Measurements from ENCODE around the gene KRT6B.

Gene KRT6B

DNA sequence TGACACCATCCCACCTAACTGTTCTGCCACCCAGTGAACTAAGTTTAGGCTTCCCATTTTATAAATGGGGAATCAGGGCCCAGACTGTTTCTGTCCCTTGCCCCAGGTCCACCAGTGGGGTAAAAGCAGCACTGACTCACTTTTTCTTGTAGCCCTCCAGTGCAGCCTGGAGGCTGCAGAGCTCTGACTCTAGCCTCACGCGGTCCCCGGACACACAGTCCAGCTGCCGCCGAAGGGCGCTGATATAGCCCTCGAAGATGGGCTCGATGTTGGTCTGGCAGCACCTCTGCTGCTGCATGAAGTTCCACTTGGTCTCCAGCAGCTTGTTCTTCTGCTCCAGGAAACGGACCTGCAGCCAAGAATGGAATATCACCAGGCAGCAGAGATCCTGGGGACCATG, 48.4 kb downstream of the KRT6B start:
- no peaks in the 10 kb centered on the region for H3K9me3 ChIP-seq
- no peaks in the 10 kb centered on the region for H3K4me1 ChIP-seq
- H3K27ac ChIP-seq, result no peak overlapping the region
- H3K4me3 ChIP-seq, result no peak overlapping the region
- no peak overlapping the region for H3K9ac ChIP-seq
- TF ChIP-seq Cebpa-rat (IDR thresholded peaks at IDR 0.05), result no peak
- no peak overlapping the region for H3K4me2 ChIP-seq
- no peaks in the 10 kb centered on the region for H3K27me3 ChIP-seq
- no peaks in the 10 kb centered on the region for H3K36me3 ChIP-seq
- H4K20me1 ChIP-seq, result no peaks in the 10 kb centered on the region

DNA sequence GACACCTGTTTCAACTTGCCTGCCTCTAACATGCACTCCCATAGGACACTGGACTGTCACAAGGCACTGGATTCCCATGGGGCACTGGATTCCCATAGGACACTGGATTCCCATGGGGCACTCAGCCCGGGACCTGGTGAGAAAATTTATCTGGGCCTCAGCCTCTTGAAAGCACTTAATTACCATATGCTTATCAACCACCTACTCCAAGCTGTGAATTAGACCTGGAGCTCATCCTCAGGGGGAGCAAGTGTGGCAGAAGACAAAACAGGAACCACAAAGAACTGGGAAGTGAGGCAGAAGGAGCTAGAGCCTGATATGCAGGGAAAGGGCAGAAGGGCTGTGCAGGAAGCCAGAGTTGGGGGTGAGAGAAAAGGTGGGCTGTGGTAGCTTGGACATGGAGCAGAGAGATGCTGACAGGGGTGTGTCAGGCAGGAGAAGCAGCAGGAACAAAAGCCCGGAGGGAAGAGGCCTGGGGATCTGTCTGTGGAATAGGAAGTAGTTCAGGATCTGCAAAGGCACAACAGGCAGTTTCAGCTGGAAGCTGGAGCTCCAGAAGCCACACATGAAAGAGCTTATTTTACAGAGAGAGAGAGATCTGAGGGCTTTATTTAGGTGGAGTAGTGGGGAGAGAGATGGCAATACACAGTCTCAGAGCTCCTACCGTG, 48.9 kb downstream of the KRT6B start:
- Histone ChIP-seq H3K27ac (no peak overlapping the region), H3K9me3 (no peaks in the 10 kb centered on the region), H3K36me3 (no peaks in the 10 kb centered on the region), H3K4me3 (no peak overlapping the region), H3K4me2 (no peak overlapping the region), H3K4me1 (no peaks in the 10 kb centered on the region), H3K9ac (no peak overlapping the region), H3K27me3 (no peaks in the 10 kb centered on the region), H4K20me1 (no peaks in the 10 kb centered on the region)
- TF ChIP-seq Cebpa-rat (IDR thresholded peaks at IDR 0.05), result no peak

DNA sequence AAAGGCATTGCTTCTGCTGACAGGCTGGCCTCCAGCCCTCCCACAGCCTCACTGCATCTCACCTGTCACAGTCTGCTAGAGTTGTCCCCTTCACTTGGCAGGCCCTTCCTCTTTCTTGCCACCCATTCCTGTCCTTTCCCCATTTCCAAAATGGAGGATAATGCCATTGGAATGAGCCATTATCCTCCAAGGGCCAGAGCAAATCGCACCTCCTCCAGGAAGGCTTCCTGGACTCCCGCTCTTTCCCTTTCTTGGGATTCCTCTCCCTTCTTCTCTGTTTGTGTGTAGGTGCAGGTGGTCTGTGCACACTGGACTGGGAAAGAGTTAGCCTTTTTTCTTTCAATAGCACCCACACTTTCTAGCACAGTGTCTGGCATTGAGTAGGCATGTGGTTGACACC, 49.6 kb downstream of the KRT6B start:
- no peaks in the 10 kb centered on the region for H3K36me3 ChIP-seq
- no peaks in the 10 kb centered on the region for H4K20me1 ChIP-seq
- no peaks in the 10 kb centered on the region for H3K9me3 ChIP-seq
- no peak overlapping the region for H3K4me2 ChIP-seq
- H3K9ac ChIP-seq, result no peak overlapping the region
- H3K27ac ChIP-seq, result no peak overlapping the region
- no peak overlapping the region for H3K4me3 ChIP-seq
- TF ChIP-seq Cebpa-rat (IDR thresholded peaks at IDR 0.05), result no peak
- H3K4me1 ChIP-seq, result no peaks in the 10 kb centered on the region
- H3K27me3 ChIP-seq, result no peaks in the 10 kb centered on the region

DNA sequence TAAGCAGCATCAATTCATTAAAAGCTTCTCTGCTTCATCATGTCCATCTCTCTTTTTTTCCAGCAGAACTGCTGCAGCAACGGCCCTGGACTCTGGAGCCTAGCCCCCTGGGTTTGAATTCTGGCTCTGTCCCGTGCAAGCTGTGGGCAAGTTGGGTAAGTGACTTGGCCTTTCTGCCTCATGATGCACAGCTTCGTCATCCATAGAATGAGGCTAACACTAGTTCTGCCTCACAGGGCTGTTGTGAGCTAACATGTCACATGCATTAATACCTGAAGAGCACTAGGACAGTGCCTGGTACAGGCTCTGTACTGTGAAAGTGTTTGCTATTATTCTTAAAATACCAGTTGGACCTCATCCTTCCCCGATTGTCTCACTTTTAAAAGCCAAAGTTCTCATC, 50.0 kb downstream of the KRT6B start:
- no peaks in the 10 kb centered on the region for H3K27me3 ChIP-seq
- H3K4me1 ChIP-seq, result no peaks in the 10 kb centered on the region
- no peak for TF ChIP-seq Cebpa-rat (IDR thresholded peaks at IDR 0.05)
- H3K4me3 ChIP-seq, result no peak overlapping the region
- no peaks in the 10 kb centered on the region for H4K20me1 ChIP-seq
- no peak overlapping the region for H3K9ac ChIP-seq
- H3K36me3 ChIP-seq, result no peaks in the 10 kb centered on the region
- no peak overlapping the region for H3K27ac ChIP-seq
- H3K9me3 ChIP-seq, result no peaks in the 10 kb centered on the region
- H3K4me2 ChIP-seq, result no peak overlapping the region

DNA sequence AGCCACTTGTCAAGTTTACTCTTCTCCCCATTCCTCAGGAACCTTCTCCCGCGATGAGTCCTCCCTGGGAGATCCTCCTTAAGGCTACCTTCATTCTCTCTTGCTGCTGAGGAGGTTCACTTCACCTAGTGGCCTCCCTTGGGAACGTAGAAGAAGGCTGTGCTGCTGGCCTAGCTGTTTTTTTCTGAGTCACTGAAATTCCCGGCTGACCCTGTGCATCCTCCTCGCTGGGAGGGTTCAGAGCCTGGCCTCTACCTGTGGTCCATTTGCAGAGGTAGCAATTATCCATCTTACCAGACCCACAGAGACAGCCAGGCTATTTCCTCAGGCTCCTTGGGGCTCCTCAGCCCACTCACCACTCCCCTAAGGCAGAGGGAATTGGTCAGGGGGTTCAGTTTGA, 50.4 kb downstream of the KRT6B start:
- Histone ChIP-seq H3K27me3 (no peaks in the 10 kb centered on the region), H3K36me3 (no peaks in the 10 kb centered on the region), H4K20me1 (no peaks in the 10 kb centered on the region), H3K4me1 (no peaks in the 10 kb centered on the region), H3K27ac (no peak overlapping the region), H3K4me3 (no peak overlapping the region), H3K9ac (no peak overlapping the region), H3K9me3 (no peaks in the 10 kb centered on the region), H3K4me2 (no peak overlapping the region)
- no peak for TF ChIP-seq Cebpa-rat (IDR thresholded peaks at IDR 0.05)

DNA sequence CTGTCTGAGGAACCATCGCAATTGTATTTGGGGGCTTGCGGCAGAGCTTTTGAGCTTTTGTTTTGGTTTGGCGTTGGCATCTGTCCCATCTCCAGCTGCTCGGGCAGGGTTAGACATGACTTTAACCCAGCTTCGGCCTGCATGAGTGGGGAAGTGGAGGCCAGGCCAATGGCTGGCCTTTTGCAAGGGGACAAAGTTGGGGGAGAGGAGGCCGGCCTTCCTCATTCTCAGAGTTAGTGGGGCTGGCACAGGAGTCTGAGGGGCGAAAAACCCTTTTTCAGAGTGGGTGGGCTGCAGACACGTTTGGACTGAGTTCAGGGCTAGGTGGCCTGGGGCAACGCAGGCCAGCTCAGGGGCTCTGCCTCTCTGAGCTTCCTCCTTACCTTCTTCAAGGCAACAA, 51.0 kb downstream of the KRT6B start:
- H3K4me2 ChIP-seq, result no peak overlapping the region
- H3K4me1 ChIP-seq, result no peaks in the 10 kb centered on the region
- H3K27ac ChIP-seq, result no peak overlapping the region
- no peak overlapping the region for H3K9ac ChIP-seq
- no peak overlapping the region for H3K4me3 ChIP-seq
- no peaks in the 10 kb centered on the region for H4K20me1 ChIP-seq
- no peaks in the 10 kb centered on the region for H3K9me3 ChIP-seq
- no peak for TF ChIP-seq Cebpa-rat (IDR thresholded peaks at IDR 0.05)
- H3K27me3 ChIP-seq, result no peaks in the 10 kb centered on the region
- no peaks in the 10 kb centered on the region for H3K36me3 ChIP-seq

DNA sequence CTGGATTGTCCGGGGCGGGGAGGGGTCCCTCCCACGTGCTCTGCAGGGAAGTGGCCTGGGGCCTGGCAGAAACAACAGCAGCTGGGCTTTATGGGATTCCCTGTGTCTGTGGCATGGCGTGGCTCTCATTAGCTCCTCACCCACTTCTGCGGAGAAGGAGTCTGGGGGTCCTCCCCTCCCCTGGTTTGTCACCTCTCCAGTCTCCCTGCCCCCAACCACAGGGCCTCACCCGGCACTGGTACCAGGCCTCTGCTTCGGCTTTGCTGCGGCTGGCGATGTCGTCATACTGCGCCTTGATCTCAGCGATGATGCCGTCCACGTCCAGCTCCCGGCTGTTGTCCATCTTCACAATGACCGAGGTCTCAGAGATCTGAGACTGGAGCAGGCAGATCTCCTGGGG, 52.2 kb downstream of the KRT6B start:
- Histone ChIP-seq H3K27ac (no peak overlapping the region), H3K27me3 (no peaks in the 10 kb centered on the region), H3K4me2 (no peak overlapping the region), H4K20me1 (no peaks in the 10 kb centered on the region), H3K4me3 (no peak overlapping the region), H3K9me3 (no peaks in the 10 kb centered on the region), H3K36me3 (no peaks in the 10 kb centered on the region), H3K9ac (no peak overlapping the region), H3K4me1 (no peaks in the 10 kb centered on the region)
- no peak for TF ChIP-seq Cebpa-rat (IDR thresholded peaks at IDR 0.05)

DNA sequence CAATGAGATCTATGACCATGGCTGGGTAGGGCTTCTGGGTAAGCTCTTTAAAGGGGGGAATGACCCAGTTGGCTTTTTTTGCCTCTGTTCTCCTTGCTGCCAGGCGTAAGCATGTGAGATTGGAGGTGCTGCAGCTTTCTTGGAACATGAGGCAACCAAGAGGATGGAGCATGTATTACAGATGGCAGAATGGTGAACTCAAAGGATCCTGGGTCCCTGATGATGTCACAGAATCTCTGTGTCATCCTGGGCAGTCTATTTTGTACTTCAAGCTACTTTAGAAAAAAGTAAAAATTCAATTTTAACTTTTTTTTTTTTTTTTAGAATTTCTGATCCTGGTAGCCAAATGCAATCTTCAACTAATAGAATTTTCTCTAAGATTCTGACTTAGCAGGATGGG, 53.8 kb downstream of the KRT6B start:
- H3K4me3 ChIP-seq, result no peak overlapping the region
- no peaks in the 10 kb centered on the region for H3K36me3 ChIP-seq
- no peaks in the 10 kb centered on the region for H4K20me1 ChIP-seq
- no peak overlapping the region for H3K9ac ChIP-seq
- H3K27ac ChIP-seq, result no peak overlapping the region
- 0 out of 2 replicates have a peak, but pooled peaks cover 4% of the 10 kb centered on the region for H3K4me1 ChIP-seq
- no peak for TF ChIP-seq Cebpa-rat (IDR thresholded peaks at IDR 0.05)
- H3K4me2 ChIP-seq, result no peak overlapping the region
- H3K27me3 ChIP-seq, result no peaks in the 10 kb centered on the region
- no peaks in the 10 kb centered on the region for H3K9me3 ChIP-seq

DNA sequence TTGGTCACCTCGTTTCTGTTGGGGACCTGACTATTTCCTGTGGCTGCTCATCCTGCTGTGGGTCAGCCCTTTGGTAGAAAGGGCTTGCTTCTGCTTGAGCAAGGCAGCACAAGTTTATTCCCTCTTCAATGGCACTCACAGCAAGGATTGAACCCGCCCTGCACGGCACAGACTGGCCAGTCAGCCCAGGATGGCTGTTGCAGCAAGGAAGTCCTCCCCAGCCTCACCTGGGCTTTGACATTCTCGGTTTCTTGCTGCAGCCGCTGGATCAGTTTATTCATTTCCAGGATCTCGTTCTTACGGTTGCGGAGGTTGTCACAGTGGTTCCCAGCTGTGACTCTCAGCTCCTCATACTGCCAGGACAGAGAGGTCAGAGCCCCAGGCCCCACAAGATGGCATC, 55.3 kb downstream of the KRT6B start:
- no peaks in the 10 kb centered on the region for H3K9me3 ChIP-seq
- H3K9ac ChIP-seq, result no peak overlapping the region
- H3K4me3 ChIP-seq, result no peak overlapping the region
- H3K36me3 ChIP-seq, result no peaks in the 10 kb centered on the region
- H3K27ac ChIP-seq, result no peak overlapping the region
- H4K20me1 ChIP-seq, result no peaks in the 10 kb centered on the region
- H3K27me3 ChIP-seq, result no peaks in the 10 kb centered on the region
- H3K4me1 ChIP-seq, result peaks cover 12% of the 10 kb centered on the region
- no peak overlapping the region for H3K4me2 ChIP-seq
- TF ChIP-seq Cebpa-rat (IDR thresholded peaks at IDR 0.05), result no peak
